GM21619 (cell line): ENCODE data around the gene CORIN.

ENCODE experiments used
- ATAC-seq: cut with Tn5 transposase; IDR thresholded peaks from one replicate; pipeline ENCODE4 v1.9.1; 2021; ENCODE audit not compliant: unreplicated experiment

CORIN gene

DNA sequence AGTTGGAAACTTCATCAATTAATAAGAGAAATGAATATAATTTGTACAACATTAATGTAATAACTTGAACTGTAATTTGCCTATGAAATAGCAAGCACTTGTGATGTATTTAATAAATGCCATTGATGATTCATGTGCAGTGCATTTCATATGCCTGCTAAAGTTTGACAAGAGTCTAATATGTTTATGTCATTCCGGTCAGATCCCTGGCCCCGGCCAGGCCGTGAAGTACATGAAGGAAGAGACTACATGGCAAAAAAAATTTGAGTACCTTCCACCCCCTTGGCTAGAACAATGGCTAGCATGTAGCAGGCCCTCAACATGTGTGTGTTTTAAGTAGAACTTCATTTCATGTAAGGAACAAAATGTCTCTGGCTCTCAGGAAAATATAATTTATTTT is 191.5 kb downstream of the CORIN start:
- no peak for ATAC-seq

DNA sequence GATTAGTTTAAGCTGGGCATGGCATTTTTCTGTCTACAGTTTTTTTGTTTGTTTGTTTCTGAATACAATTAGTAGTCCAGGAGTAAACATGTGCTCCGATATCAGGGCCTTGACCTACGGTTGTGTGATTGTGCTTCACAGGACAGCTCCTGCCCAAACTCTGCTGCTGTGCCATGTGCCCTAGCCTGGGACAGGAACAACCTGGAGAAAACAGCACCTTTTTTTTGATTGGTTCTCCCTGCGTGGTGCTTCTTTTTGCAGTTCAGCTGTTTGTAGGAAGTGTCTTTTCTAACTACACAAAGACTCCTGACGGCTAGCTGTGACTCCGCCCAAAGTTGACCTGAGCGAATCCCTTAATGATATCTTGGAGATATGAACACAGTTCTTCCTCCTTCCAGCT is 194.0 kb downstream of the CORIN start:
- ATAC-seq = no peak

DNA sequence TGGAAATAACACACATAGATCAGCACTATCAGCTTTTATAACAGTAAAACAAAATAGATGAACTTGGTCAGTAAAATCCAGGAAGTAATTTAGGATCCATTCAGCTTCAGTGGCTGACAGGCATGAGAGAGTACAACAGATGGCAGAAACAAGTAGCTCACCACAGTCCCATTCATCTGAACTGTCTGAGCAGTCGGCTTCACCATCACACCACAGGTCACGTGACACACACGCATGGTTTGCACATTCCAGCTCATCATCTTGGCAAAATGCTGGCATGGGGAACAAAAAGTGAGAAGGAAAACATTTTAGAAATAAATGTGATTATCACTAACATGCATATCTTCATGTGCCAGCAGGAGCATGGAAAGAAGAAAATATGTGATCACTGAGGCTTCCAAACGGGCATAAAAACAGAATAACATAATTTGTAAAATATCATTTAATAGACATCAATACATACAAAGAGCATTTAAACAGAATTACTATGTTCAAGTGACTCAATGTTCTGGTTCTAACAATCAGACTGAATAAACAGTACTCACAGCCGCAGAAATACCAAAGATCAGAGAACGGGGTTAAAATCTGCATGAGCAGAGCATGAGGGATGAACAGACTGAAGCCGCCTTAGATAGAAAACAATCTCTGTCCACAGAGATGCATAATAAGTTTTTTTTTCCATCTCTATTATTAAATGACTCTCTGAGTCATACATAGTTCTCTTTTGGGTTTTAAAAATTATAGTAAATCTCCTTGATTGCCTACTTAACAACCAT is 194.7 kb downstream of the CORIN start:
- ATAC-seq = no peak

DNA sequence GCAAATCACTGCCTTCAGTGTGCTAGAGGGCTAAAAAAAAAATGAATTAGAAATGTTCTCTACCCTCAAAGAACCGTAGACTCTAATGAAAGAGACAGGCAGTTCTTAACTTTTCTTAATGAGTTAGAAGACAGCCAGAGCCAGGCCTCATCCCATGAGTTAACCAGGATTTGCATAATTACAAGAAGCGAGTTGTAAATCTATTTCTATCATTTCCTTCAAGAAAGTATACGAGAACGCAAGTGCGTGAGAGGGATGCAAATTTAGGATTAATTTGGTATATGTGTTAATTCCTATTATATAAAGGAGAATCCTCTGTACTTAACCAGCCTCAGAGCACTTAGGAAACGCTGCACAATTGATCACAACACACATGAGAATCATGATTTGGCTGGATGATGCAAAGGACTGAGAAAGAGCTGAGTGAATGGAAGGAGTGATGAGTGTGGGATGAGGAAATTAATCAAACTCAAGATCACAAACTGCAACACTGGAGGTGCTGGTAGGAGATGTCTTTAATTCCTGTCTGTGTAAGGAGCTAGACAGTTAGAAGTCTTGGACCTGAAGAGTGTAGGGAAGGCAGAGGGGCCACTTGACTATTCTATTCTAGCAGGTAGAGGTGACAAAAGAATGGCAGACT is 195.6 kb downstream of the CORIN start:
- ATAC-seq = no peak

DNA sequence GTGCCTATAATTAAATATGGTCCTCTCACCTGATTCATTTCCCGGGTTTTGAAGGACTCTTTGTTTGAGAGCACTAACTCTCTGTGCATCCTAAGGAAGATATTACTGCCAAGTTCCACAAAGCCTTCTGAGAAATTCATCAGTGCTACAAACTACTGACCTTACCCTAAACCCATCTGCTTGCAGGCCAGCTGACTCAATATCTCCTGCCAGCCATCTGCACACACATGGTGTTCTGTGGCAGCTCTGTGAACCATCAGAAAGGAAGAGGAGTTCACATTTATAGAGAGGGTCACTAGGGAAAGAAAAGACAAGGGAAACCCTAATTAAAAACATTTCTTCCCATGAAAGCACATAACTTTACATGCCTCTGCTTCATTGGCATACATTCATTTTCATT is 196.1 kb downstream of the CORIN start:
- ATAC-seq = no peak

DNA sequence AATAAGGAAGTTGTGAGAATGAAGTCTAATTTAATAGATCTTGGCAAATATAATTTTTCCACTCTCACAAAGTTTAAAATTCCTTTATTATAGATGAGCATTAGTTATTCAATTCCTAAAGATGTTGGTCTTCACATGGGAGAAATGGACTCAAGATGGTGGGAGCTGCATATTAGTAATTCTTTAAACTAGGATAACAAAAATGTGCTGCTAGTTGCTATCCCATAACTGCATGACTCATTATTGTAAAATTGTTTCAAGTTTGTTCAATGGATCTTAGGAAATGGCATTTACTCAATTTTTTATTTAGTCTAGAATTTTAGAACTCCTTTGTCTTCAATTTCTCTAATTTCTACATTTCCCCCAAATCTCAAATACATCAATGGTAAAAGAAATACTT is 197.0 kb downstream of the CORIN start:
- no peak for ATAC-seq

DNA sequence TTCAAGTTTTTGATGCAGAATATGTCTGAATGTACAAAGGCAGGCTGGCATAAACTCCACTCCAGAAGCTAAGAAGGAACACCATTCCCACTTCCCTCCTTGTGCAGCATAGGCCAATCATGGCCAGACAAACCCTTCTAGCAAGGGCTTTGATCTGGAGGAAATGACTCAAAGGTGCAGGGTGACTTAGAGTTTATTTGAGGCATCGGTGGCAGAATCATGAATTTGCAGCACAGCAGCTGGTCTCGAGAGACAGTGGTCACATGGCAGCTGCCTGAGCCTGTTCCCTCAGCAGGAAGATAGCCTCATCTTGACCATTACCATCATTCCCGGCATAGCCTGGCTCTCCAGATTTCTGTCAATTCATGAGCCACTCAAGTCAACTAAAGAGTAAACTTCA is 198.3 kb downstream of the CORIN start:
- ATAC-seq = no peak

DNA sequence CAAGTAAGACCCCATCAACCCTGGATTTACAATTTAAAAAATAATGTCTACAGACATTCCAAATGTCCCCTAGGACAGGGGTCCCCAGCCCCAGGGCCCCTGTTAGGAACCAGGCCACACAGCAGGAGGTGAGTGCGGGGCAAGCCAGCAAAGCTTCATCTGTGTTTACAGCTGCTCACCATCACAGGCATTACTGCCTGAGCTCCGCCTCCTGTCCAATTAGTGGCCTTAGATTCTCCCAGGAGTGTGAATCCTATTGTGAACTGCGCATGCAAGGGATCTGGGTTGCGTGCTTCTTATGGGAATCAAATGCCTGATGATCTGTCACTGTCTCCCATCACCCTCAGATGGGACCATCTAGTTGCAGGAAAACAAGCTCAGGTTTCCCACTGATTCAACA is 206.7 kb downstream of the CORIN start:
- no peak for ATAC-seq

DNA sequence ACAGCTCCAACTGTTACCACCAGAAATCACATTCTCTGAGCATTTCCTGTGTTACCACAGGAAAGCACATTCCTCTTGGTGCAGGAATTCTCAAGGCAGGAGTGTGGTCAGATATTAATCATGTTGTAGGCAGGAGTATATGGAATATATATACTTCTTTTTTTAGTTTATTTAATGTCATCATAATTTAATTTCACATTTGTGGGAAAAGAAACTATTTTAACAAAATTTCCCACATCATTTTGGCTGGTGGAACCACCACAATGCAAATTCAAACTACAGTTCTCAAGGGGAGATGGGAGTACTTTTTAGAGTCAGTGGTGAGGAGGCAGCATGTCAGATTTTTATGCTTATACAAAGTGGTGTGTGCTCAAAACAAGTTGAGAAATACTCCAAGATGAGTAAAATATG is 213.8 kb downstream of the CORIN start:
- ATAC-seq = no peak

DNA sequence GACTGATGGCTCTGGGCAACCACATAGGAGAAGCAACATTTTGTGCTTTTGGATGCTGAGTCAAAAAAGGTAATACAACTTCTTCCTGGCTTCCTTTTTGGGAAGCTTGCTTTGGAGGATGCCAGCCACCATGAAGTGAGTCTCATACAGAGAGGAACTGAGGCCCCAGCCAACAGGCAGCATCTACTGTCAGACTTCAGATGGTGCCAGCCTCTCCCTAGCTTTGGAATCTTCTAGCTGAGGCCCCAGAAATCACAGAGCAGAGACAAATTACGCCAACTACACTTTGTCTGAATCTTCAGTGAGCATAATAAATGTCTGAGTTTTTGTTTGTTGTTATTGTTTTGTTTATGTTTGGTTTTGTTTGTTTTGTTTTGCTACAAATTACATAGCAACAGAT is 216.7 kb downstream of the CORIN start:
- ATAC-seq = no peak

DNA sequence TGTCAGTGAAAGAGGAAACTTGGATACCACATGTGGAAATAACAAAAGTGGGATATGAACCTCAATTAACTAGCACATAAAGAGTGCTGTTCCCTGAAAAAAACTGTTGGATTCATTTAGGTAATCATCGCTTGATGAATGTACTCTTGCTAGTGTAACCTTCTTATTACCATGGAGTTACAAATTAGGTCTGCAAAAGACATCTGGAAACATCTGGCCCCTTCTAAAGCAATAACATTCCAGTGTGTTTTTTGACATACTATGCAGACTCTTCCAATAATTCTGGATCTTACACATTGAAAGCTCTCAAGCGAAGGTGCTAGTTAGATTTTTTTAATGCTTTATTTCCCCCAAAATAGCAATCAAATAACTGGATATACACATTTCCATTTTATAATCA is 218.2 kb downstream of the CORIN start:
- no peak for ATAC-seq

DNA sequence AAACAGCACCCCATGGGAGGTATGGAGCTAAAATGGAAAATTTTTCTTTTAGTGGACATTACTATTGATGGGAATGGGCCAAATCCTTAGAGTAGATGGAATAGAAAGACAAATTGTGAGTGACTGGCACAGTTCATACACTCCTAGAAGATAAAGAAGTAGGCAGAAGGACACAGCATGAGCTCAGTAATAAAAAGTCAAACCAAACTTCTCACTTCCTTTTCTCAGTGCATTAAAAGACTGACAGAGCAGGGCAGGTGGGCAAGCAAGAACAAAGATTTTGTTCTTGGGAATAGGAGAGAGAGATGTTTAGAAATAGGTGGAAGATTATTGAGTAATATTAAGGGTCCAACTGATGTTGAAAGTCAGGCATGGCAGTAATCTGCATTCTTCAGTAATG is 220.3 kb downstream of the CORIN start:
- peak; percentile 62 for ATAC-seq

DNA sequence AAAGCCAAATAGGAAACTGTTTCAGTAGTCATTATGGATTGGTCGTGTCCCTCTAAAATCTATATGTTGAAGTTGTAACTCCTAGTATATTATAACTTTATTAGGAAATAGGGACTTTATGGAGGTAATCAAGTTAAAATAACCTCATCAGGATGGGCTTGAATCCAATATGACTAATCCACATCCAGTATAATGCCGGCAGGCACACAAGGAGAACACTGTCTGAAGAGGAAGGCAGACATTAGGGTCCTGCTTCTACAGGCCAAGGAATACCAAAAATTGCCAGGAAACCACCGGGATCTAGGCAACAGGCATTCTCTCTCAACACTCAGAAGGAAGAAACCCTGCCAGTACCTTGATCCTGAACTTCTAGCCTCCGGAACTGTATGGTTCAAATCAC is 222.5 kb downstream of the CORIN start:
- ATAC-seq = no peak

DNA sequence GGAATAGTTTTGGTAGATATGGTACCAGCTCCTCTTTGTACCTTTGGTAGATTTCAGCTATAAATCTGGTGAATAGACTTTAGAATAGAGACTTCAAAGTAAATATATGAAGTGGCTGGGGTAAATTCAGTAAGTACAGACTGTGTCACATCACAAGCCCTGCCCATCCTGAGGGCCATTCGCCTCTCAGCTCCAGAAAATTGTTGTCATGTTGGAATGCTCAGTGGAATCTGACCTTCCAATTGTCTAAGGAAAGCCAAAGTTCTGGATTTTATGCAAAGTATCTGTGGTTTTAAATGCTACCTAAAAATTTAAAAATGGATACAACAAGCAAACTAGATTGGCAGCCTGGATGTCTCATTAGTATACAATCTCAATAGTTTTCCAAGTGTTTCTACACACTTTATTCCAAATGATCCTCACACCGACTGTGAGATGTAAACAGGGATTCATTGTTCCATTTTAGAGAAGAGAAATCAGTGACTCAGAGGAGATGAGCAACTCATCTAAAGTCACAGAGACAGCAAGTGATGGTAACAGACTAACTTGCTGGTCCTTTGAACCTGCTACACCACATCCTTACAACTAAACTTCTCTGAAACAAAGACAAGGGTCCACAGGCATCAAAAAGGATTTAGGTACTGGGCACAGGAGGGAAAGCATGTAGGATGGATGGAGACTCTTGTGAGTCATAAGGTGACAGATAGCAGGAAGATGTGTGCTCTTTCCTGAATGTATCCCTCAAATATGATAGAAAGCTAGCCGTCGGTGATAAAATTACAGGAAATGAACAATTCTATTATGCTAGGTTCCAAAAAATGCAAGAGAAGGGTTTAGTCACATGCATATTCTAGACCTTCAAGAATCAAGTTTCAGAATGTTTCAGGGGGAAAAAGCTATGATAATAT is 225.5 kb downstream of the CORIN start:
- no peak for ATAC-seq

DNA sequence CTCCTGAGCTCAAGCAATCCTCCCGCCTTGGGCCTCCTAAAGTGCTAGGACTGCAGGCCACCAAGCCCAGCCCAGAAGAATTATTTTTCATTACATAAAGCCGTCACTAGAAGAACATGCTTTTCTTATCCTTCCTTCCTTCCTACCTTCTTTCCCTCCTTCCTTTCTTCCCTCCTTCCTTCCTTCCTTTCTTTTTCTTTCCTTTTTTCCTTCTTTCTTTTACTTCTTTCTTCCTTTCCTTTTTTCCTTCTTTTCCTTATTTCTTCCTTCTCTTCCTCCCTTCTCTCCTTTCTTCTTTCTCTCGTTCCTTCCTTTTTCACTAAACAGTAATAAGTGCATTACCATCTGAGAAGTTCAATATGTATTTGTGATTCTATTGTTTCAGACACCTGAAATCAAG is 231.4 kb downstream of the CORIN start:
- no peak for ATAC-seq

DNA sequence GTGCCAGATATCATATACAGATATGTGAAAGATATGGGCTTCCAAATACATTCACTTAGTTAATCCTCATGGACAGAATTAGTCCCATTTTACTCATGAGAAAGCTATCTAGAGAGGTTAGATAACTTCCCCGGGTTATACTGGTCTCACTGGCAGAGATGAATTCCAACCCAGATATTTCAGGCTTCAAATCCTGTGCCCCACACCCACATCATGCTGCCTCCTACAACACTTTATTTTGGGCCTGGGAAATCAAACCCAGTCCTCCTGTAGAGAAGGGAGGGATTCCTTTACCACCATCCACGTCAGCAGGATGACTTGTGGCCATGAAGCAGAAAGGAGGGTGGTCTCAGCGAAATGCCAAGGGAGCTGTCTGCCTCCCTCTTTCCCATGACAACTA is 239.0 kb downstream of the CORIN start:
- no peak for ATAC-seq

DNA sequence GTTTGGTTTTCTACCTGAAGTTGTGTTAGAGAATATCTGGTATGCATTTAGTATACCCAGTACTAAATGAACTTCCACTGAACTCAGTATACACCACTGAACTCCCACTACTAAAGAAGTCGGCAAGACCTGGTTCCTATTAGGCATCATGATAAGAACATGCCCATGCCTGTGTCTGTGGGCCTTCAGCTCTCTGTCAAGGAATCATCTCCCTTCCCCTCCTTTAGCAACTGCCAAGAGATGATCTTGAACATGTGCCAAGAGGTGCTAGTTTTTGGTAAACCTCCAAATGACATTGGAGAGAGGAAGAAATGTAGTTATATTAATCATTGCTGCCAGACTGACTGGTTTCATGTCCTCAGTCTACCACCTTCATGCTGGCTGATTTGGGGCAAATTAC is 239.5 kb downstream of the CORIN start:
- ATAC-seq = no peak

DNA sequence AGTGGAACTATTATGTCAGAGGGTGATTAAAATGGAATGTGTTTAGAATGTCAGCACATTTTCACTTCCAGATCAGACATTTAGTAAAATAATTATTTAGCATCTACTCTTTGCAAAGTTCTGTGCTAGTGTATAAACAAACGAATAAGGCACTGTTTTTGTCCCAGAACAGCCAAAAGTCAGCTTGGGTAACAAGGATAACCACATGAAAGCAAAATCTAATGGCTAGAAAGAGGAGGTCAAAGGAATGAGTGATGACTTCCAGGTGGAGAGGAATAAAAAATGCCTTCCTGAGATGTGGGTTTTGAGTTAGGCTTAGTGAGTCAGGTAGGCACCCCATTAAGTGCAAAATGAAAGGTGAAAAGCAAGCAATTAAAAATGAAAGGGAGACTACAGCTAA is 240.2 kb downstream of the CORIN start:
- ATAC-seq = no peak

DNA sequence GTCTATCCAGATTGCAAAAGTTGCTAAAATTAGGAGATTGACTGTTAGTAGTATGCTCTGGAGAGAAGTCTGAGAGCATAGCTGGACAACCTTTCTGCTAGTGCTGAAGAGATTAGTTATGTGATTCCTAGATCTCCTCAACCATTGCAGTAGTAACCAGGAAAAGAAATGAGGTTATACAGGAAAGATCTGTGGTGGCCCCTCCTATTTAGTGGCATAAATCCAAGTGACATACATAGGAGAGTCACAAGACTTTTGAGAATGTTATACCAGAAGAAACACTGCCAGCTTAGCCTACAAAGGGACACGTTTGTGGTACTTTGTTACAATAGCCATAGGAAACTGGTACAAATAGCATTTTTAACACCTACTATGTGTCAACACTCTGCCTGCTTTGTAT is 247.5 kb downstream of the CORIN start:
- no peak for ATAC-seq

DNA sequence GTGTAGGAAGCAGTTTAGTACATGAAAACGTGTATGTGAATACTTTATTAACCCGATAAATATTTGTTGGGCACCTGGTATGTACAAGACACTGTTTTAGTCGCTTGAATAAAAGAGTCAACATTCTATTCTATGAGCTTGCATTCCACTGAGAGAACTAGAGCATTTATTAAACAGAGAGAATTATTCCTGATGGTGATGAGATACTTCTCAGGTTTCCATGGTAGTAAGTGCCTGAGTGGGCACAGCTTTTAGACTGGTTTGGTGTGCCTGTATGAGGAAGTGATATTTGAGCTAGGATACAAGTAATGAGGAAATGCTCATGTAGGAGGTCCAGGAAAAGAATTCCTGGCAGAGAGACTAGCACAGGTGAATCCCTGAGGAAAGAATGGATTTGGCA is 258.6 kb downstream of the CORIN start:
- ATAC-seq = no peak

DNA sequence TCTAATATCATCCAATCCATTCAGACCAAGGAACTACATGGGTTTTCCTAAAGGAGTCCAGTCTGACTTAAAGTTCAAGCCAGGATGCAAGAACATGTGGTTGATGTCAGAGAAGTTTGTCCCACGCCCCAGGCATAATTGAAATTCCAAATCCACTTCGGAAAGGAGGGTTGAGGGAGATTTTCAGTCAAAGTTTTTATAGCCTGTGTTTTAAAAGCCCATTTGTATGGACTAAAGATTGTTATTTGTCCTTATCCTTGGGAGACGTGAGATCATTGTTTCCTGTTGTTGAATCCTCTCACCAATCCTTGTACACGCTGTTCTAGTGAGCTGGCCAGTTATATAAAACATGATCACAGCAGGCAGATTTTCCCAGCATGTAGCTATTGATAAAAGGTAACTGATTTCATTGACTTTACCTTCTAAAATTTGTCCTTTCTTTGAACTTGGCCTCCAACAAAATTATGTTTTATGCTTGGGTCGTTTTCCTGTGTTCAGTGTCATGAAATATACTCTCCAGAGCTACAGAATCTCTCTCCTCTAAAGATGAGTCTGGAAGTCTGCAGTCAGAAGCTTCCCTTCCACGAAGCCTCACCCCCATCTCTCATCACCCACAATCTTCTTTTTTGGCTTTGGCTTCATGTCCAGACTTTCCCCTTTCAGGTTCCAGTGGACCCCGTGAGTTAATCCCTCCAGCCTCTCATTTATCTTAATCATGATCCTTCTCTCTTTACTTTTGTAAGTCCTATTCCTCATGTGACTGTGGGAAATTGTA is 259.9 kb downstream of the CORIN start:
- no peak for ATAC-seq
